OCI-LY7 (cell line): ENCODE measurements around the gene C20orf96.

ENCODE experiments used
- EZH2phosphoT487 ChIP-seq: fragments of 200-600 bp; sonication (generic); IDR thresholded peaks from 2 replicates; pipeline ENCODE4 v1.6.1; 2018; ENCODE audit warnings: low read depth, borderline replicate concordance, mild to moderate bottlenecking, mixed run types, antibody characterized with exemption, low read length, moderate library complexity, mixed read lengths
- TF ChIP-seq, protein P1 (sequence below): fragments of 200-600 bp; sonication (generic); conservative IDR thresholded peaks from 2 replicates; pipeline ENCODE4 v1.5.1; 2014; ENCODE audit warnings: mild to moderate bottlenecking, antibody characterized with exemption, low read length, moderate library complexity, mixed read lengths

GRCh38 chr20:313948-314347 is 23.4 kb upstream of the C20orf96 start:
- TF ChIP-seq, protein P1, sequence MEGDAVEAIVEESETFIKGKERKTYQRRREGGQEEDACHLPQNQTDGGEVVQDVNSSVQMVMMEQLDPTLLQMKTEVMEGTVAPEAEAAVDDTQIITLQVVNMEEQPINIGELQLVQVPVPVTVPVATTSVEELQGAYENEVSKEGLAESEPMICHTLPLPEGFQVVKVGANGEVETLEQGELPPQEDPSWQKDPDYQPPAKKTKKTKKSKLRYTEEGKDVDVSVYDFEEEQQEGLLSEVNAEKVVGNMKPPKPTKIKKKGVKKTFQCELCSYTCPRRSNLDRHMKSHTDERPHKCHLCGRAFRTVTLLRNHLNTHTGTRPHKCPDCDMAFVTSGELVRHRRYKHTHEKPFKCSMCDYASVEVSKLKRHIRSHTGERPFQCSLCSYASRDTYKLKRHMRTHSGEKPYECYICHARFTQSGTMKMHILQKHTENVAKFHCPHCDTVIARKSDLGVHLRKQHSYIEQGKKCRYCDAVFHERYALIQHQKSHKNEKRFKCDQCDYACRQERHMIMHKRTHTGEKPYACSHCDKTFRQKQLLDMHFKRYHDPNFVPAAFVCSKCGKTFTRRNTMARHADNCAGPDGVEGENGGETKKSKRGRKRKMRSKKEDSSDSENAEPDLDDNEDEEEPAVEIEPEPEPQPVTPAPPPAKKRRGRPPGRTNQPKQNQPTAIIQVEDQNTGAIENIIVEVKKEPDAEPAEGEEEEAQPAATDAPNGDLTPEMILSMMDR: no peak
- TF ChIP-seq EZH2phosphoT487: no peak
